SKM-1 treated with dmso at 0.1 percent for 144 hours (cell line): ENCODE results near the gene INMT.
"Not testable (repeated sequence)": the region's sequence is repeated elsewhere in the genome, so short reads cannot be mapped to it uniquely, and the experiment has no call there.

Source experiments
- DNase-seq: peaks from one replicate; lab custom pipeline; 2025; ENCODE audit not compliant: unreplicated experiment; lab: John Stamatoyannopoulos, UW

INMT gene

DNA sequence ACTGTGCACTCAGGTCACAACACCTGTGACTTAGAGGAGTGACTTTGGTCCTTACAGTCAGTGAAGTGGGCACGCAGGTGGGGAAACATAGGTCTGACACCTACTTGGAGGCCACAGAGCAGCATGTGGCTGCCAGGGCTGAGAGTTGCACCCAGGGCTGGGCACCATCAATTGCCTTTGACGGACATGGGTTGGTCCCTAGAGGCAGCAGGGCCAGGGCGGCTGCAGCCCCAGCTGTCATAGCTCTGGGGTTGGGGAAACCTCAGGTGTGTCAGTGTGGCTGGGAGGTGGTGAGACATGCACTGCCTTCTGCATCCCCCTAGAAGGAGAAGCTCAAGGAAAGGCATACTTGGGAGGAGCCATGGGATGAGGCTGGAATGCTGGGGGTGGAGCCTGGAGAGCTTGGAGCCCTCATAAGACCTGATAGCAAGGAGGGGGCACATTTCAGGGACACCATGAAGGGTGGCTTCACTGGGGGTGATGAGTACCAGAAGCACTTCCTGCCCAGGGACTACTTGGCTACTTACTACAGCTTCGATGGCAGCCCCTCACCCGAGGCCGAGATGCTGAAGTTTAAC, at the start of gene INMT:
INMT (plus strand) TSS at position 440 of the 578 bp plus-strand sequence; CDS start at position 456, 16 bp downstream.
- DNase-seq = no peak

DNA sequence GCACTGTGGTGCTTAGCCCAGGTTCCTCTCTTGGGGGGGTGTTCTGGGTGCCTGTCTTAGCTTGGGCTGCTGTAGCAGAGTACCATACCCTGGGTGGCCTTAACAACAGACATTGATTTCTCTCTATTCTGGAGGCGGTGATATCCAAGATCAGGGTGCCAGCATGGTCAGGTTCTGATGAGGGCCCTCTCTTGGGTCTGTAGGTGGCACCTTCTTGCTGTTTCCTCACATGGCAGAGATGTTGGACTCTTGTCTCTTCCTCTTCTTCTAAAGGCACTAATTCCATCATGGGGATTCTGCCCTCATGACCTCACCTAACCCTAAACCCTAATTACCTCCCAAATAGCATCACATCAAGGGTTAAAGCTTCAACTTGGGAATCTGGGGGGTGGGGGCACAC, 49.7 kb upstream of the INMT start:
- peak; percentile 16 for DNase-seq

DNA sequence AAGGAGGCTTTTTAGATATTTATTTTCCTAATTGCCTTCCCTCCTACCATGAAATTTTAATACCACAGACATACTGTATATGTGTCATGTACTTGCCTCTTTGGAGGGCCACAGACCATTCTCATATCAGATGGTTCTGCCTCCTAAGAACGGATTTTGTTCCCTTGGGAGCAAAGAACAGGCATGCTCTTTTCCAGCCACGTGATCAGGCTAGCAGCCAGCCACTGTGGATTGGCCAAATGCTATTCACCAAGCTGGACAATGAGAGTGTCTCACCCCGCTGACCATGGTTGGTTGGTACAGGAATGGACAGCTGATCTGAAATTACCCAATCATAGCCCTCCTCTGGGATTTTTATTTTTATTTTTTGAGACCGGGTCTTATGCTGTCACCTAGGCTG, 48.2 kb upstream of the INMT start:
- no peak for DNase-seq

DNA sequence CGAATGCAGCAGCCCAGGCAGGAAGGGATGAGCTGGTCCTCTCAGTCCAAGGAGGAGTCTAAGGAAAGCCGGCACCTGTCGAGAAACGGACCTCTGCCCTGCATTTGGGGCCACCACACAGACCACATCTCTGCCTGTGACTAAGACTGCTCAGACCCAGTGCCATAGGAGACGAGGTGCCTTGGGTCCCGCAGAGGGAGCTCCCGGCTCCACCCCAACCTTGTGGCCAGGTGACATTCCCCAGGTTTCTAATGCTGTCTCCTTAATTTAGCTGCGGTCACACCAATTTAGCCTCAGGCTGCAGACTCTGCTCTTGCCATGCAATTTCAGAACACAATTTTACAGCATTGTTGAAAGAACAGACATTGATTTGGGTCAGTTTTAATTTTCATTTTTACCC, 46.9 kb upstream of the INMT start:
- no peak for DNase-seq

DNA sequence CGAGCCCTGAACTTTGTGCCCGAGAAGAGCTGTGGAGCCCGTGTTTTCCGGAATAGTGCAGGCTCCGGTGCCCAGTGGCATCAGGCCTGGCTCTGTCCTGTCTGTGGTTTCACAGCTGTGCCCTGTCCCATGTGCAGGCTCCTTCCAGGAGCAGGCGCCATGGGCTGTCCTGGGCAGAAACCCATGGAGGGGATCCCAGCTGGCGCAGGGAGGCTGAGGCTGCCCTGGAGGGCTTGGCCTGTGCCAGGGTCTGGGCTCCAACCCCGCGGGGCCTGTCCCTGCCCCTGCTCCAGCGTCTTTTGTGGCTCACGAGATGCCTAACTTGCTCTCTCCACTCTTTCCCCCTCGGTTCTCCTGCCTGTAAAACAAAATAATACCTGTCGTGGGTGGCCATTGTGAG, 46.3 kb upstream of the INMT start:
- no peak for DNase-seq

DNA sequence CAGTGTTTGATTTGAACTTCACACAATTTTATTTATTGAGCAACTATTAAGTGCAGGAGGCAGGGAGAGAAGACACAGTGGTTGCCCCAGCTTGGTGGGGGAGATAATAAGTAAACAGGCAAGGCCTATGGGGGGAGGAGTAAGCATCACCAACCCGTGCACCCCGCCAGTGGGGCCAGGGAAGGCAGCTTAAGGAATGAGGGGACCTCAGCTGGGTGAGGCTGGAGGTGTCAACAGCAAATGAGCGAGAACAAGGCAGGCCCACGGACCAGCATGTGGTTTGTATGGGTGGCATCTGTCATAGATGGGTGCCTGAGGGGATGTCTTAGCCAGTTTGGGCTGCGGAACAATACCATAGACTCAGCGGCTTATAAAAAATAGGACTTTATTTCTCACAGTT, 45.6 kb upstream of the INMT start:
- no peak for DNase-seq

DNA sequence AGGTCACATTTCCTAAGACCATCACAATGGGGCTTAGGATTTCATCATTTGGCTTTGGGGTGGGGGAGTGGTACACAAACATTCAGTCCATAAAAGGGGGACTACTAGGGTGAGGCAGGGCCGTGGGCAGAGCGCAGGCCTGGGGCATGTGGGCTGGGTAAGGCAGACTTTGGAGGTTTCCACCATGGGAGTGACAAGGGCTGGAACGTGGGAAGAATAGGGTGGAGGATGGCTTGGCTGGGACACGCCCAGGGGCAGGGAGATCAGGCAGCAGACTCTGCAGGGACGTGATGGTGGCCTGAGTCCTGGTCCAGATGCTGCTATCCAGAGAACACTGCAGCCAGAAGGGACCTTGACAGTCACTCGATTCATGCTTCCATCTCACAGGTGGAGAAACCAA, 45.0 kb upstream of the INMT start:
- no peak for DNase-seq

DNA sequence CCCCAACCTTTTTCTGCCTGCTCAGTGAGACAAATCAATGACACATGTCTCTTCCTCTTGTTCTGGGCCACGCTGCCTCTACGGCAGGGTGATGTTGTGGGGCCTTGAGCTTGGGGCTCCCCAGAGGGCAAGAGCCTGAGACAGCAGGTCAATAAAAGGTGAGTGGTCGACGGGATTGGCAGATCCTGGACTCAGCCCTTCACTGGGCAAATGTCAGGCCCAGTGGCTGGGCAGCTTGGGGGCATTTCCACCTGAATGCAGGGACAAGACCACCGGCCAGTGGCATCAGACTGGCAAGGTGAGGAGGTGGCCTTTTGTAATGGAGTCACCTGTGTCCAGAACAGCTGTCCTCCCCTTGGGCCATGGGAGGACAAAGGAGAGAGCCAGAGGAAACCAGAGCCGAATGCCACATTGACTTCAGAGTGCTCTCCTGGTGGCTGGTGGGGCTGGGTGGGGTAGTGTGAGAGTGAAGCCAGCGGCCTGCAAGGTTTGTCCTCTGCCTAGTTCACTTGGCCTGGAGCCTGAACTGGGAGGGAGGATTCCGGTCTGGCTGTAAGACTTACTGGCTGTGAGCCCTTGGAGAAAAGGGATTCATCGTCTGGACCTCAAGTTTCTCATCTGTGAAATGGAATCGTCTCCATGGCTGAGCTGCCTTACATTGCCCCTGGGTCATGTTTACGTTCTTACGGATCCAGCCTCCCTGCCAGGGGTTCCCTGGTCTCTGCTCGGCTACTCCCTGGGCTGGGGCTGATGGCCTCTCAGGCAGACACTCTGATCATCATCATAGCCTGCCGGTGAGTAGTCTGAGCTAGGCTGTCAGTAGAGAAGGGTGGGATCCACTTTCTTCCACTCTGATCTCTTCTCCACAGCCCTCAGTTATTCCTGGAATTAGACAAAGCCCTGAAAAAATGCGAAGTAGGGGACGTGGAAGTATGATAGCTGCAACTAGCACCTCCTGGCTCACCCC, 44.3 kb upstream of the INMT start:
- no peak for DNase-seq

DNA sequence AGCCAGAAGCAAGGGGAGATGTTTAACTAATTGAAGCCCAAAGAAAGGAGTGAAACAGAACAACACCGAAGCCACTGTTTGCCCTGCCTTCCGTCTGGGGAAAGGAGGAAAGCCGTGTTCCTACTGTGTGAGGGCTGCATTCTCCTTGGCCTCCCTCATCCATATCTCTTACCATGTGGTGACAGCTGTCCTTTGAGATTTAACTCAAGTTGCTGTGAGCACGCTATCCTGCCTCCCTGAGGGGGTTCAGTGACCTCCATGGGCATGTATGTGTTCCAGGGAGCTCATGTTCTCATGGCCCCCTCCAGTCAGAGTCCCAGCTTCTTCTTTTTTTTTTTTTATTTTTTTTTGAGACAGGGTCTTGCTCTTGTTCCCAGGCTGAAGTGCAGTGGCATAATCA, 43.5 kb upstream of the INMT start:
- DNase-seq = no peak

DNA sequence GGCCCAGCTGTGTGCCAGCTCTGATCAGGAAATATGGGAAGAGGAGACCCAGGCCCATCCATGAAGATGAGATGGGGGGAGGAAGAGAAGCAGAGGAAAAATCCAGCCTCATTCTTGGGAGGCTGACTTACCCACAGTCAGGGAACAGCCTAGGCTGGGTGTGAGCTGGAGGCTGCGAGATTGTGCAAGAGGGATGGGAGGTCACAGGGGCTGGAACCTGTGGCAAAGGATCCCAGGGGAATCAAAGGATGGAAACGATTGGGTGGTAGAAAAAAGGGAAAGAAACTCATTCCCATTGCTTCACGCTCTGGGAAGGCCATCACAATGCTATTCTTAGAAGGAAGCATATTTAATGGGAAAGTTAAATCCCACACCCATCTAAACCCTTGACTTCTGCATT, 43.0 kb upstream of the INMT start:
- no peak for DNase-seq

DNA sequence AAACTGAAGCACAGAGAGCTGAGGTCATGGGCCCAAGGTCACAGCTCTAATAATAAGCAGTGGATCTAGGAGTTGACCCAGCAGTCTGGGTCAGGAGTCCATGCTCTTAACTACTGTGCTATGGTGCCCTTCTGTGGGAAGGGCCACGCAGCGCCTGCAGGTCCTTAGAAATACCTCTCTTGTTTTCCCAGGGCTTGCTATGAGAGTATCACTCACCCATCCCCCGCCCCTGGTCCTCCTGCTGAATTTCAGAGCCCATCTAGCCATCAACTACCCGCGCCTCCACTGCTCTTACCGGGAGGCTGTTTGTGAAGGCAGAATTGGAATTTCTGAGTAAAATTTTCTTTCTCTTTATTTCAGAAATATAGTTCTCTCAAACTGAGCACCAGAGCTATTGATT, 42.4 kb upstream of the INMT start:
- DNase-seq = no peak

DNA sequence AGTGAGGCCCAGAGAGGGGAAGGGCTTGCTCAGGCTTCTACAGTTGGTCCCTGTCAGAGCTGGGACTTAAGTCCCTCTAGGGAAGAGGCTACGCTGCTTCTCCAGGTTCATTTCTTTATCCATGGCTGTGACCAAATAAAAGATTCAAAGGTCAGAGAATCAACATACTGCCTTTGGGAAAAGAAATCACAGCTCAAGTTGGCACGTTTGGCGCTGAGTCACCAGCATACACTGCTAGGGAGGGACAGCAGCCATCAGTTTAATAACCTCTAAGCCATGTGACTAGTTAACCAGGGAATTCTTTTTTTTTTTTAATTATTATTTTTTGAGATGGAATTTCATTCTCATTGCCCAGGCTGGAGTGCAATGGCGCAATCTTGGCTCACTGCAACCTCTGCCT, 41.3 kb upstream of the INMT start:
- DNase-seq = no peak

DNA sequence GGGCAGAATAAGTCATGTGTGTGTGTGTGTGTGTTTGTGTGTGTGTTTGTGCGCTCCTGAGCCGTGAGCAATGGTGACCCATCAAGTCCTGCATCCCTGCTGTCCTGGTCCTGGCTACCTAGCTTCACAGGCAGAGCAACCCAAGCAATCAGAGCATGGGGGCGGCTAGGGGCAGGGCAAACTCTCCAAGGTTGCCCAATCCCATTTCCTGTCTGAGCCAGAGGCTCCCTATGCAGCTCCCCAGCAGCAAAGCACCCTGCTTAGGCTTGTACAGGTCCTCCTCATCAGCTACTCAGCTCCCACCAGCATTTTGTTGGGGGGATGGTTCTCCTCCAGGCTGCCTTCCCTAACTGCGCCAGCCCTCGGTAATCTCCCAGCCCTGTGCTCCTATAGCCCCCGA, 38.5 kb upstream of the INMT start:
- DNase-seq = no peak

DNA sequence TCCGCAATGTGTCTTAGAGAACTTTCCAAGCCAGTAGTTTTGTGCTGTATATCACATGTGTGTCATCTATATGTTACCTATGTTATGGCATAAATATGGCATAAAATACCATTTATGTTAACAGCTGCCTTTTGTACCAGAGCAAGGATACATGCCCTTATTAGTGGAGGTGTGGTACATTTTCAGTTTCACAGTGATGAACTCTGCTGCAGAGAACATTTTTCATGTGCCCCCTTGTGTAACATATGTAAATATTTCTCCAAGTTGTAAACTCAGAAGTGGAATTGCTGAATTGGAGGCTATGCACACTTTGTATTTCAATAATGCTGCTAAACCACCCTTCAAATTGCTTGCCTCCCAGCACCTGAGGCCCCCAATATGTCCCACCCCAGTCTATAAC, 37.8 kb upstream of the INMT start:
- no peak for DNase-seq

DNA sequence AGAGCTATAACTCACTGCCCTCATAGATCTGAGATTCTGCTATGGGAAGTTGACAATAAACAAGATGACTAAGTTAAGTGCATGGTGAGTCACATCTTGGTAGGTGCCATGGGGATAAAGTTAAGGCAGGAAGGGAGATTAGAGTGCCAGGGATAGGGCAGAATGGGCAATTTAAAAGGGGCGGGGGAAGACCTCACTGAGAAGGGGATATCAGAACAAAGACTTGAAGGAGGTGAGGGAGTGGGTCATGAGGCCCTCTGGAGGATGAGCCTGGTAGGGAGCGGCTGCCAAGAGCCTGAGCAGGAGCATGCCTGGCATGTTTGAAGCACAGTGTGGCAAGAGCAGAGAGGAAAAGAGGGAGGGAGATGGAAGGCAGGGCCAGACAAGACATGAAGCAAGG, 34.8 kb upstream of the INMT start:
- no peak for DNase-seq

DNA sequence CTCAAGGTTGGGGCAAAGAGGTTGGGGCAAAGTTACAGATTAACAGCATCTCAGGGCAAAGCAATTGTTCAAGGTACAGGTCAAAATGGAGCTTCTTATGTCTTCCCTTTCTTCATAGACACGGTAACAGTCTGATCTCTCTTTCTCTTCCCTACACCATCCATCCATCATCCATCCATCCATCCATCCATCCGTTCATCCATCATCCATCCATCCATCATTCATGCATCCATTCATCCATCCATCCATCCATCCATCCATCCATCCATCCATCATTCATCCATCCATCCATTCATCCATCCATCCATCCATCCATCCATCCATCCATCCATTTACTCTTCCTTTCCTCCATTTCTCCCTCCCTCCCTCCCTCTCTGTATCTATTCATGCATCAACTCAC, 32.5 kb upstream of the INMT start:
- DNase-seq = not testable (repeated sequence)

DNA sequence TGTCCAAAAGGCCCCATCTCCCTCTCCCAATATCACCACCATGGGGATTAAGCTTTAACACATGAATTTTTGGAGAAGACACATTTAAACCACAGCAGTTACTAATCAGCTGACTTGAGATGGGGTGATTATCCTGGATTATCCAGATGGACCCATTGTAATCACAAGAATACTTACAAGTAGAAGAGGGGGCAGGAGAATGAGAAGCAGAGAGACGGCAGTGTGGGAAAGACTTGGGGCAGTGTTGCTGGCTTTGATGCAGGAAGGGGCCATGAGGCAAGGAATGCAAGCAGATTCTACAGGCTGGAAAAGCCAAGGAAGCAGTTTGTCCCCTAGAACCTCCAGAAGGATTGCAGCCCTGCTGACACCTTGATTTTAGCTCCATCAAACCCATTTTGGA, 30.7 kb upstream of the INMT start:
- DNase-seq = no peak

DNA sequence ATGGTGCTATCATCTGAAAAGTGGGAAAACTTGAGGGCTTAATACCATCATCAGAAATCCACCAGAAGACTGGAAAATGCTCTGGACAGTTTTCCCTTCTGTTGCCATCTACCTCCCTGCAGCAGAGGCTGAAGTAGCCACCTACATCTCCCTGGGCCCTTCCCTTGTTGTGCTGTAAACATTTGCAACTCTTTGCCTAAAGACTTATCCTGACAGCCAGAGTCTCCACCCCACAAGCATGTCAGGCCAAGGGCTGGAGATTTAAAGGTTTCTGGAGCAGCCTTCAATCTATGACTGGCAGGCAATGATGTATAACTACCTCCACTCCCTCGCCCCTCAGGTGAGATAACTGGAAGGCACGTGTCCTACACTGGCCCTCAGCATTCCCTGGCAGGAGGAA, 29.7 kb upstream of the INMT start:
- no peak for DNase-seq

DNA sequence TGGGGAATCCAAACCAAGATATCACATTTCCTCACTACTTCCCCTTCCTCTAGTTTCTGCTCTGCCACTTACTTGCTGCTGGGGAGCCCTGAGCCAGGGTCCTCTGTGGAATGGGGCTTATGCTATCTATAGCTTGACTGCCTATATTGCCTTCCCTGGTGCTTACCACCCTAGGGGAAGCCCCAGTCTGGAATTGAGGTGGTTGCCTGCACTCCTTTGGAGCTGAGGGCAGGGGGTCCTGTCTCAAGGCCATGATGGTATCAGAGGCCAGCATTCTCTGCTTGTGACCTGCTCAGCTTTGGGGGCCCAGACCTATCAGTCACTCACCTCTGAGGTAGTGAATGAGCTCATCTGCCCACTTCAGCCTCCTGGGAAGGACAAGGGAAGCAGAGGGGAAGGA, 29.3 kb upstream of the INMT start:
- no peak for DNase-seq

DNA sequence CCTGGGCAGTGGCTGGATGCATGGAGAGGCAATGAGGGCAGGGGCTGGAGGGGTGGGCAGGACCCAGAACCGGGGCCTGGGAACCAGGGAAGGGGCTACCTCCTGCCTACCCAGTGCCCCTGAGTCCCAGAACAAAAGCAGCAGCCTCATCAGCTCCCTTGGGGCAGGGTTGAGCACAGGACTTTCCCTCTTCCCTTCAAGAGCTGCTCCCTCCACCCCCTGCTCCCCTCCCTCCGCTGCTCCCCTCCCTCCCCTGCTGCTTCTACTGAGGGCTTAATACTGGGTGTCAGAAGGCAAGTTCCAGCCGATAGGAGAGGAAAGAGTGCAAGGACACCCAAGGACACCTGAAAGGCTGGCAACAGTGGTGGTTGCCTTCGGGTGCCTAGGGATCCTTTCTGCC, 28.2 kb upstream of the INMT start:
- no peak for DNase-seq

DNA sequence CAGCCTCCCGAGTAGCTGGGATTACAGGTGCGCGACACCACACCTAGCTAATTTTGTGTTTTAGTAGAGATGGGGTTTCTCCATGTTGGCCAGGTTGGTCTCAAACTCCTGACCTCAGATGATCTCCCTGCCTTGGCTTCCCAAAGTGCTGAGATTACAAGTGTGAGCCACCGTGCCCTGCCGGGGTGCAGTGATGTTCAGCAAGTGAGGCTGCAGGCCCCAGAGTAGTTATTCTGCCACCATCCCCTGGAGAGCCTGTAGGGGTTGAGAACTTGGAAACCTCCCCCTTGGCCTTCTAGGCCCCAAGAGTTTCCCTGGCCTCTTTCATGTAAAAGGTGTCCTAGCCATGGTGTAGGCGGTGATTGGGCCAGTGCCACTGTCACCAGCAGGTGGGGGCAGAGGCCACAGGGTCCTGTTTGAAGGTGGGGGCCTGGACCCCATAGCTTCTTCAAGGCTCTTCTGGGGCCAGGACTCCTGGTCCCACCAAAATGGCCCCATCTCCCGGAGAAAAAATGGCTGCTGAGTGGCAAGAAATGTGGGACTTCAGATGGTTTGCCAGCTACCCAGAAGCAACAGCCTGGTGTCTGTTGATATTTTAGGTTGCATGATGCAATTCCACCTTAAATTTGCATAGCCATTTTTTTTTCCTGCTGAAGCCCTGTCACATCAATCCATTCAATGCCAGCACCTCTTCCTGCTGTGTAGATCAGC, 25.5 kb upstream of the INMT start:
- no peak for DNase-seq
